BLaER1 (cell line): ENCODE data around the gene RAMACL.
"Not testable (repeated sequence)": the region's sequence is repeated elsewhere in the genome, so short reads cannot be mapped to it uniquely, and the experiment has no call there.

ENCODE experiments used
- H3K27ac ChIP-seq: shearing (Covaris generic); formaldehyde crosslinking; 2 replicates; pipeline ENCODE4 v1.8.1; 2022
- H3K27me3 ChIP-seq: shearing (Covaris generic); formaldehyde crosslinking; 2 replicates; pipeline ENCODE4 v1.8.1; 2022
- H3K36me3 ChIP-seq: shearing (Covaris generic); formaldehyde crosslinking; 2 replicates; pipeline ENCODE4 v1.8.1; 2022
- H3K4me1 ChIP-seq: shearing (Covaris generic); formaldehyde crosslinking; 2 replicates; pipeline ENCODE4 v1.8.1; 2022
- H3K4me2 ChIP-seq: shearing (Covaris generic); formaldehyde crosslinking; 2 replicates; pipeline ENCODE4 v1.8.1; 2022
- H3K4me3 ChIP-seq: shearing (Covaris generic); formaldehyde crosslinking; 2 replicates; pipeline ENCODE4 v1.8.1; 2022
- H3K9ac ChIP-seq: shearing (Covaris generic); formaldehyde crosslinking; 2 replicates; pipeline ENCODE4 v1.8.1; 2022
- H3K9me3 ChIP-seq: shearing (Covaris generic); formaldehyde crosslinking; 2 replicates; pipeline ENCODE4 v1.8.1; 2022
- H4K20me1 ChIP-seq: shearing (Covaris generic); formaldehyde crosslinking; 2 replicates; pipeline ENCODE4 v1.8.1; 2022
- Cebpa-rat ChIP-seq: shearing (Covaris generic); IDR thresholded peaks from 2 replicates; pipeline ENCODE4 v1.8.1; 2022

RAMACL gene

DNA sequence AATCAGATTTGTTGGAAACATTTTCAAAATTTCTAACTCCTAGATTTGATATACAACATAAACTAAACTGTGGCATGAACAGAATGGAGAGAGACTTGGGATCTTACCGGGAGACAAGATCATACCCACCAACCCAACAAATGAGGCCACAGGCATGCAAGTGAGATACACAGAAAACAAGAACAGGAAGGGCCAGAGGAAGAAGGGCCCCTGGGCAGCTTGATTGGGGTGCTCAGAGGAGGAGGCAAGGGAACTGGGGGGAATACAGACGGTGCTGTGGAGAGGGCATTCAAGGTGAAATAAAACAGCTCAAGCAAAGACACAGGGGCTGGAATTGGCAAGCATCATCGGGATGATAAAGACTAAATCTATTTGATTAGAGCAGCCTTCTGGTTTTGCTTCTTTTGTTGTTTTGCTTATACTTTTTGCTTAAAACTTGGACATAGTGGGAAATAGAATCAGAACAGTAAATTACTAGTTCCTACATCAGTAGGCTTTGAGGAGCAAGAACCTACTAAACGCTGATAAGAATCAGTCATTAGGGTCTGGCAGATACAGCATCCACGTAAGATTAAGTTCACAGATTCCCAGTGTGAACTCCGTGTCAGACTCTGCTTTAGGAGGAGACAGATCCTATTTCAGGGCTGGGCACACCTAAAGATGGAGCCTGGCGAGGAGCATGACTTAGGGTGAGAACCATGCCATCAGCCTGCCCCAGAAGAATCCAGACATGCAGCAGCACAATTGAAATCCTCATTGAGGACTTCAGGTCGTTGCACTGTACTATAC lies 3.5 kb upstream of the RAMACL start:
- Histone ChIP-seq H3K27me3 (no peaks in the 10 kb centered on the region), H3K4me3 (no peak overlapping the region), H3K36me3 (no peaks in the 10 kb centered on the region), H3K4me1 (peaks cover 43% of the 10 kb centered on the region), H3K9ac (no peak overlapping the region), H3K9me3 (no peaks in the 10 kb centered on the region), H3K4me2 (peak overlapping the region; percentile 86), H4K20me1 (peaks cover 8% of the 10 kb centered on the region; the same call in 1 of the 2 replicates), H3K27ac (no peak overlapping the region)
- no peak for TF ChIP-seq Cebpa-rat

DNA sequence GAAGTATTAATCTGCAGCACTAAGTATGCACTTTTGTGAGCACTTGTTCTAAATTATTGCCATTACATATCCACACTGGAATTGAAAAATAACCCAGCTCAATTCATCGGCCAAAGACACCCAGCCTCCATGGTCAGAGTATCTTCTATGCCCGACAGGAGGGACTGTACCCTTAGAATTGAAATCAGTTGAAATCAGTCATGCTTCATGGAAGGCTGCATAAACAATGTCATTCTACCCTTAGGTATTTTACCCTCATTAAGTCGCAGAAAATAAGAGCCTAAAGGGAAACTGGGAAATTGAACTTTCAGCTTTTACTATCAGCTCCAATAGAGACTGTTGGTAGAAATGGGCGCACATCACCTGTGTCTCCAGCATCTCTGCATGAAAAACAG lies 2.9 kb upstream of the RAMACL start:
- no peaks in the 10 kb centered on the region for H3K27me3 ChIP-seq
- H4K20me1 ChIP-seq = peaks cover 8% of the 10 kb centered on the region; the same call in 1 of the 2 replicates
- H3K36me3 ChIP-seq = no peaks in the 10 kb centered on the region
- H3K9me3 ChIP-seq = no peaks in the 10 kb centered on the region
- H3K9ac ChIP-seq = no peak overlapping the region
- peak overlapping the region; percentile 26; the same call in 1 of the 2 replicates for H3K4me3 ChIP-seq
- TF ChIP-seq Cebpa-rat = no peak
- H3K4me2 ChIP-seq = peak overlapping the region; percentile 86
- H3K27ac ChIP-seq = no peak overlapping the region
- peaks cover 43% of the 10 kb centered on the region for H3K4me1 ChIP-seq

DNA sequence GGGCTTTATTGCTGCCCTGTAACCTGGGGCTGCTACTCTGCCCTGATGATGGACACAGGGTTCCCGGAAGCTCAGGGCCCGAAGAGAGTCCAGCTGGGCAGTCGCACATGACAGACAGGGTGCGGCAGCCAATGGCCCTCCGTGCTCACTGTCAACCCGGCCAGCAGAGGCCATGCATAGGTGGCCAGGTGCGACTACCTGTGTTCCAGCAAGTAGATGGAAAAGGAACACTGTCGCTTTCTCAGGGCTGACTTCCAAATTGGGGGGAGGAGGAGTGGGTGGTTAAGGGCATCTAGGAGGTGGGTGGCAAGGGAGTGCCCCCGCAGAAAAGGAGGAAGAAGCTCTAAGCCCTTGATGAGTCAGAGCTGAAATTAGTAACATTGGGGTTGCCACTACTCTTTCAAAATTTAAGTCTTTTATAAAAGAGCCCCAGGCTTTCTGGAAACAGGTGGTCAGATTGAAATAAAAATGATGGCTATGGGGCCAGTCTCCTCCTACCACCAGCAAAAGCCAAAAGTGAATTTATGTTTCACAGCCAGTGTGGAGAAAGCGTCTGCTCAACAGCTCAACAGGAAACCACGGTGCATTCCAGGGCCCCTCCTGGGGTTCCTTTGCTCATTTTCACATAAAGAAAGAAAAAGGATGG lies 2.3 kb upstream of the RAMACL start:
- H3K4me1 ChIP-seq = peaks cover 43% of the 10 kb centered on the region
- H3K27ac ChIP-seq = no peak overlapping the region
- H3K9ac ChIP-seq = no peak overlapping the region
- H3K9me3 ChIP-seq = no peaks in the 10 kb centered on the region
- TF ChIP-seq Cebpa-rat = no peak
- peak overlapping the region; percentile 26; the same call in 1 of the 2 replicates for H3K4me3 ChIP-seq
- peak overlapping the region; percentile 86 for H3K4me2 ChIP-seq
- peaks cover 8% of the 10 kb centered on the region; the same call in 1 of the 2 replicates for H4K20me1 ChIP-seq
- H3K27me3 ChIP-seq = no peaks in the 10 kb centered on the region
- no peaks in the 10 kb centered on the region for H3K36me3 ChIP-seq

DNA sequence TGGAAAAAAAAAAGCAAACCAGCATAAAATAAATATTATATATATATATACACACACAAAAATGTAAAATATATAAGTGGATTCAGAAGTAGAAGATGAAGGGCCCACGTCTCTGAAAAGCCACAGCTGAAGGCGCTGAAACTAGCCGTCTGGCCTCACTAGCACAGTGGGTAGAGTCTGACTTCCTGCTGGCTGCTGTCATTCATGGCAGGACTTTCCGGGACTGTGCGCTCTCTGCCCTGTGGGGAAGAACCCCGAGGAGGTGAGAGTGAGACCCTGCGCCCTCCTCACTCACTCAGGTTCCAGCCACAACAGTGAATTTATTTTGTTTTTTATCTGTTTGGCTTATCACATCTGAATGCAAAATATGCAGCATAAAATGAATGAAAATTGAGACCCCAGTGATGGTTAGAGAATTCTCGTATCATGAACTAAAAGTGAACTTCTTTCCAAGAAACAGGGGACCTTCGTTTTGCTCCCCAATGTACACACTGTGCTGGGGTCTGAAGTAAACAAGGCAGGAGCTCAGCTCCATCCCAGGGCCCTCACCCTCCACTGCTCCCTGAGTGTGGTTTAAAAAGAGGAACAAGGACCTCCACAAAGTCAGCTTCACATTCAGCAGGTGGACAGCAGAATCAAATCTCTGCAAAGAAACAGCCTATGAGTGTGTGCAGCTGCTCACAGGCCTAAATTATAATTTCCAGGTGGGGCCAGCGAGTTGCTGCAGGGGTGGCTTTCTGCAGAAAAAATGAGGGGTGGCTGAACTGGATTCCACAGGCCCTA lies 1.3 kb upstream of the RAMACL start:
- Histone ChIP-seq H3K36me3 (no peaks in the 10 kb centered on the region), H3K27me3 (no peaks in the 10 kb centered on the region), H3K9ac (peak overlapping the region; percentile 2; the same call in 1 of the 2 replicates), H3K4me3 (no peak overlapping the region; the same call in 1 of the 2 replicates), H3K4me1 (peaks cover 47% of the 10 kb centered on the region), H3K4me2 (peak overlapping the region; percentile 86), H3K27ac (peak overlapping the region; percentile 39; the same call in 1 of the 2 replicates), H4K20me1 (peaks cover 8% of the 10 kb centered on the region; the same call in 1 of the 2 replicates), H3K9me3 (no peaks in the 10 kb centered on the region)
- TF ChIP-seq Cebpa-rat = no peak

DNA sequence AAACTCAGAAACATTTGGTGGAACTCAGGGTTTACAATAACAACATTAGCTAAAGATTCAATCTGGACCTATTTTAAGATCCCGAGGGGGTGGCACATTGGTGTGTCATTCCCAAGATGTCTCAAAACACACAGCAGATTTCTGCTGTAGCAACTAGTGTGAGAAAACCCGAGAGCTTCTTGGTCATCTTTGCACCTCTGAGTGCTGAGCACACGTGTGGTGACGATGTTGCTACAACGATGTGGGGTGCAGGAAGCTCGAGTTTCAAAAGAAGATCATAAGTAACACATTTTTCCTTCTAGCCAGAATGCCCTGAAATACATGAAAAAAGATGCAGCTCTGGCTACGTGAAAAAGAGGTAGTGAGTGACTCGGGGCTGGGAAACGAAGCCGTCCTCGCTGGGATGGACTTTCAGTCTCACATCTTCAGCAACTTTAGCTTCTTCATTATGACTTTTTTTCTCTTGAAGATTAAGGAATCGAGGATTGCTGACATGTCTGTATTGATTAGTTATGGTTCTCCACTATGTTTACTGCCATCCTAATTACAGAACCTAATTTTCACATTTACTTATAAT lies 1.5 kb downstream of the RAMACL start:
- peaks cover 38% of the 10 kb centered on the region for H3K4me1 ChIP-seq
- TF ChIP-seq Cebpa-rat = no peak
- no peak overlapping the region for H3K27ac ChIP-seq
- H3K27me3 ChIP-seq = no peaks in the 10 kb centered on the region
- no peak overlapping the region for H3K9ac ChIP-seq
- H3K9me3 ChIP-seq = no peaks in the 10 kb centered on the region
- H3K36me3 ChIP-seq = no peaks in the 10 kb centered on the region
- no peak overlapping the region for H3K4me2 ChIP-seq
- H4K20me1 ChIP-seq = peaks cover 8% of the 10 kb centered on the region; the same call in 1 of the 2 replicates
- no peak overlapping the region for H3K4me3 ChIP-seq

DNA sequence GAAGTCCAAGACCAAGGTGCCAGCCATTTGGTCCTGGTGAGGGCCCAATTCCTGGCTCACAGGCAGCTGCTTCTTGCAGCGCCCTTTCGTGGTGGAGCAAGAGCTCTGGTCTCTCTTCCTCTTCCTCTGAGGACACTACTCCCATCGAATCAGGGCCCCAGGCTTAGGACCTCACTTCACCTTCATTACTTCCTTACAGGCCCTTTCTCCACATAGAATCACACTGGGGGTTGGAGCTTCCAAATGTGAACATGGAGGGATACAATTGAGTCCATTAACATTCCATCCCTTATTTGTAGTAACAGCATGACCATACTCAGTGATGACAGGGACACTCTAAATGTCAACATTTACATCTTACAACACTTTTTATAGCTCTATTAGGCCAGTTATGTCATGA lies 2.3 kb downstream of the RAMACL start:
- peaks cover 8% of the 10 kb centered on the region; the same call in 1 of the 2 replicates for H4K20me1 ChIP-seq
- H3K27ac ChIP-seq = no peak overlapping the region
- H3K4me1 ChIP-seq = peaks cover 31% of the 10 kb centered on the region
- H3K9ac ChIP-seq = no peak overlapping the region
- no peaks in the 10 kb centered on the region for H3K36me3 ChIP-seq
- H3K9me3 ChIP-seq = no peaks in the 10 kb centered on the region
- no peak overlapping the region for H3K4me3 ChIP-seq
- TF ChIP-seq Cebpa-rat = no peak
- H3K27me3 ChIP-seq = no peaks in the 10 kb centered on the region
- H3K4me2 ChIP-seq = no peak overlapping the region

DNA sequence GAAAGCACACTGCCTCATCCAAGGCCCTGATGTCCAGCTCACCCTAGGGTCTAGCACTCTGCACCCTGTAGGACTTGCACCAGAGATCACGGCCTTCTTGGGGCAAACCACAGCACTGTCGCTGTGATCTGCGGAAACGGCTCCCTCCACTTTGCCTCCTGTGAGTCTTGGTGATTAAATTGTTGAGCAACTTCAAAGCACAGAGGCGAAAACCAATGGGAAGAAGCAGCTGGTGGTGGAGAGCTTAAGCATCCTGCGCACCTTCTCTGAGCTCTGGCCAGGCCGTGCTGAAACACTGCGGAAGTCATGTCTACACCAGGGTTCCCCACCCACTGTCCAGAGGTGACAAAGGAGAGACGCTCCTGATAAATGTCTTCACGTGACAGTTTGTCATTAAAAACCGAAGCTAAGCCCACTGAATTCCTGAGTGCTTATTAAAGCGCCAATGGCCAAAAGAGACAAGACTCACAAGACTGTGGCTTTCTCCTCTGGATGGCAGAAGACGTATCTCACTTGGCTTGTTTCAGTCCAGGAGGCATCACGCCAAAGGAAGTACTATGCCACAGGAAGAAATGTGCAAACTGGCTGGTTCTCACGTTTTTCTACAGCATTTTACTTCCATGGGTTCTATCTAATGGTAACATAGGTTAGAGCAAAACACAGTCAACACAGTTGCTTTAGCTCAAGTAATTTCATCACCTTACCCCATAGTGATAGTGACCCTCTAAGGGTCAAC lies 3.1 kb downstream of the RAMACL start:
- TF ChIP-seq Cebpa-rat = no peak

DNA sequence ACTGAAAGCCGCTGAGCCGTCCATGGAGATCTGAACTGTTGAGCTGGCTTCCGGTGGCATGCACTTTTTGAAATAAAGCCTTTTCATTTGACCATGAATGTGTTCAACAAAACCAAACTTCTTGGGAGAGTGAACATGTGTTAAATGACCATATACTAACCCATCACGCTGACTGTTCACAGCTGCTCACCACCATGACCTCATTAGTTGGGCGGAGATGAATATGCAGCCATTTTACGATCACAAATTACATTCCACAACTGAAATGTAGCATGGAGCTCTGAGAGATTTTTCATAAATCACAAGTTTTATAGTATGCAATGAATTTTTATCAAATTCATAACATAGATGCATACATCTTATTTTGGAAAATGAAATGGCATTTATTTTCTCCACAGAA lies 4.2 kb downstream of the RAMACL start:
- H3K27me3 ChIP-seq = no peaks in the 10 kb centered on the region
- peaks cover 8% of the 10 kb centered on the region; the same call in 1 of the 2 replicates for H3K9me3 ChIP-seq
- TF ChIP-seq Cebpa-rat = no peak
- no peak overlapping the region for H3K4me2 ChIP-seq
- no peaks in the 10 kb centered on the region for H3K36me3 ChIP-seq
- H3K4me1 ChIP-seq = peaks cover 12% of the 10 kb centered on the region
- H3K27ac ChIP-seq = no peak overlapping the region
- no peak overlapping the region for H3K9ac ChIP-seq
- H3K4me3 ChIP-seq = no peak overlapping the region
- H4K20me1 ChIP-seq = no peaks in the 10 kb centered on the region

More for the DNA sequence above, 3.1 kb downstream of the RAMACL start:
- Histone ChIP-seq H3K9ac (no peak overlapping the region), H3K27me3 (no peaks in the 10 kb centered on the region), H3K4me2 (0 out of 2 replicates have a peak overlapping the region, but pooled peaks have one; percentile 6), H3K27ac (no peak overlapping the region), H3K4me1 (peaks cover 23% of the 10 kb centered on the region), H3K36me3 (no peaks in the 10 kb centered on the region), H4K20me1 (peaks cover 3% of the 10 kb centered on the region; the same call in 1 of the 2 replicates), H3K9me3 (no peaks in the 10 kb centered on the region), H3K4me3 (no peak overlapping the region)

DNA sequence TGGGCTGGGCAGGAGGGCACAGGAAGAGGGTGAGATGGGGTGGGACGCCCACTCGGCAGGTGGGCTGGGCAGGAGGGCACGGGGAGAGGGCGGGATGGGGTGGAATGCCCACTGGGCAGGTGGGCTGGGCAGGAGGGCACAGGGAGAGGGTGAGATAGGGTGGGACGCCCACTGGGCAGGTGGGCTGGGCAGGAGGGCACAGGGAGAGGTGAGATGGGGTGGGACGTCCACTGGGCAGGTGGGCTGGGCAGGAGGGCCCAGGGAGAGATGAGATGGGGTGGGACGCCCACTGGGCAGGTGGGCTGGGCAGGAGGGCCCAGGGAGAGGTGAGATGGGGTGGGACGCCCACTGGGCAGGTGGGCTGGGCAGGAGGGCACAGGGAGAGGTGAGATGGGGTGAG lies 4.7 kb downstream of the RAMACL start:
- H4K20me1 ChIP-seq, H3K4me3 ChIP-seq, H3K4me2 ChIP-seq, H3K4me1 ChIP-seq, H3K27ac ChIP-seq, H3K9ac ChIP-seq, H3K27me3 ChIP-seq, H3K36me3 ChIP-seq: not testable (repeated sequence)
- H3K9me3 ChIP-seq = peaks cover 13% of the 10 kb centered on the region
